ELR (cell line): ENCODE data around the gene NRF1.
"Not testable (repeated sequence)": the region's sequence is repeated elsewhere in the genome, so short reads cannot be mapped to it uniquely, and the experiment has no call there.

Source experiments
- DNase-seq: peaks from one replicate; pipeline ENCODE4 v3.0.0-alpha.2; 2015; ENCODE audit warnings: low read depth

NRF1 gene

DNA sequence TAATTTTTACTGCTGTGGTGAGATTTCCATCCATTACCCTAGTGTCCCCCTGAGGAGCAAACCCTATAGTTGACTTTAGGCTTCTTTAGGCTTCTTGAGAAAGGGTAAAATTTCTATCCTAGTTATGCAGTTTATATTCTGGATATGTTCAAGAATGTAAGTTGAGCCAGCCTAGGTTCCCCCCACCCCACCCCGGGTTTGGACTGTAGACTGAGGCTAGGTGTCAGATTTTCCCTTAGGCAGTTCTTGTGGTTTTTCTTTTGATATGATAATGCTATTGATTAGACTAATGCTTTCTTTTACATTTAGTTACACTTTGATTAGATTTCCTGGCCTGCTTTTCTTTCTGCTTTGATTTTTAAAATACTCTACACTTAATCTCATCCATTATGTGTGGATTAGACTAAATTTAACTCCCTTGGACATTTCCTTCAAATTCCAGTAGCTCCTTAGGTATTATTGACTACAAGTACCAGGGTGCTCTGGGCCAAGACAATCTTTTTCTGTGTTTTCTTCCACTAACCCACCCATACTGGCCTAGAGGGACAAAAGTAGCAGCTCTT, 37.7 kb downstream of the NRF1 start:
- no peak for DNase-seq

- DNase-seq, result peak; percentile 48
These were observed 38.7 kb downstream of the NRF1 start for GRCh38 chr7:129650056-129650758.

DNA sequence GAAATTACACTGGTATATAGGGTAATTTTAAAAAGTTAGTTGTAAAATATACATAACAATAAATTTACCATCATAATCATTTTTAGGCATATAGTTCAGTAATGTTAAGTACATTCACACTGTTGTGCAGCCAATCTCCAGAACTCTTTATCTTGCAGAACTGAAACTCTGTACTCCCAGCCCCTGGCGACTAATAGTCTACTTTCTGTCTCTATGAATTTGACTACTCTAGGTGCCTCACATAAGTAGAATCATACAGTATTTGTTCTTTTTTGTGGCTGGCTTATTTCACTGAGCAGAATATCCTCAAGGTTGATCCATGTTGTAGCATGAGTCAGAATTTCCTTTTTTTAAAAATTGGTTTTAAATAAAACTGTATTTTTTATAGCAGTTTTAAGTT, 41.4 kb downstream of the NRF1 start:
- no peak for DNase-seq

- no peak for DNase-seq
These were observed 44.3 kb downstream of the NRF1 start for GRCh38 chr7:129655811-129656210.

GRCh38 chr7:129657363-129657762, 45.8 kb downstream of the NRF1 start:
- DNase-seq, result peak; percentile 30

DNA sequence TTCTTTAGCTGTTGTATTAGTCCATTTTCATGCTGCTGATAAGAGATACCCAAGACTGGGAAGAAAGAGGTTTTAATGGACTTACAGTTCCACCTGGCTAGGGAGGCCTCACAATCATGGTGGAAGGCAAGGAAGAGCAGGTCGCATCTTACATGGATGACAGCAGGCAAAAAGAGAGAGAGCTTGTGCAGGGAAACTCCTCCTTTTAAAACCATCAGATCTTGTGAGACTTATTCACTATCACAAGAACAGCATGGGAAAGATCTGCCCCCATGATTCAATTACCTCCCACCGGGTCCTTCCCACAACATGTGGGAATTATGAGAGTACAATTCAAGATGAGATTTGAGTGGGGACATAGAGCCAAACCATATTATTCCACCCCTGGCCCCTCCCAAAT, 48.4 kb downstream of the NRF1 start:
- not testable (repeated sequence) for DNase-seq

DNA sequence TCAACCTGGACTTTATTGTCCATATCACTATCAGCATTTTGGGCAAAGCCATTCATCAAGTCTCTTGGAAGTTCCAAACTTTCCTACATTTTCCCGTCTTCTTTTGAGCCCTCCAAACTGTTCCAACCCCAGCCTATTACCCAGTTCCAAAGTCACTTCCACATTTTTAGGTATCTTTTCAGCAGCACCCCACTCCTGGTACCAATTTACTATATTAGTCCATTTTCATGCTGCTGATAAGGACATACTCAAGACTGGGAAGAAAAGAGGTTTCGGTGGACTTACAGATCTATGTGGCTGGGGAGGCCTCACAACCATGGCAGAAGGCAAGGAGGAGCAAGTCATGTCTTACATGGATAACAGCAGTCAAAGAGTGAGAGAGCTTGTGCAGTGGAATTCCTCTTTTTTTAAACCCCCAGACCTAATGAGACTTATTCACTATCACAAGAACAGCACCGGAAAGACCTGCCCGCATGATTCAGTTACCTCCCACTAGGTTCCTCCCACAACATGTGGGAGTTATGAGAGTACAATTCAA, 50.2 kb downstream of the NRF1 start:
- no peak for DNase-seq

DNA sequence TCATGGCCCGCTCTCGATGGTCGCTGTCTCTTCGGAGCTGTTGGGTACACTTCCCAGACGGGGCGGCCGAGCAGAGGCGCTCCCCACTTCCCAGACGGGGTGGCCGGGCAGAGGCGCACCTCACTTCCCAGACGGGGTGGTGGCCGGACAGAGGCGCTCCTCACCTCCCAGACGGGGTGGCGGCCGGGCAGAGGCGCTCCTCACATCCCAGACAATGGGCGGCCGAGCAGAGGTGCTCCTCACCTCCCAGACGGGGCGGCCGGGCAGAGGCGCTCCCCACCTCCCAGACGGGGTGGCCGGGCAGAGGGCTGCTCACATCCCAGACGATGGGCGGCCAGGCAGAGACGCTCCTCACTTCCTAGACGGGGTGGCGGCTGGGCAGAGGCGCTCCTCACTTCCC, 51.7 kb downstream of the NRF1 start:
- not testable (repeated sequence) for DNase-seq

- peak; percentile 82 for DNase-seq
These were observed 52.8 kb downstream of the NRF1 start for GRCh38 chr7:129664029-129665012.

DNA sequence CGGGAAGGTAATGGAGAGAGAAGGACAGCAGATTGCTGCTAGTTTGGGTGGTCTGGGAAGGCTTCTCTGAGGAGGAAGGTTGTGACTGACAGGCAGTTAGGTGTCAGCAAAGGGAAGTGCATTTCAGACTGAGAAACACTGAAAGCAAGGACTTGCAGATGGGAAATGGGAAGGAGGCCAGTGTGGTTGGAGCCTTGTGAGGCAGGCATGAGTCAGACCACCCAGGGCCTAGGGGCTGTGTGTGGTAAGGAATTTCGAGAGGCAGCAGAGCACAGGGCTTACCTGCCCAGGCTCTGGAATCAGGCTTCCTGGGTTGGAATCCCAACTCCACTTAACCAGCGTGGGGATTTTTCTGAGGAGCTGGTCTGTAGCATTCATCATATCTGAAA, 53.5 kb downstream of the NRF1 start:
- peak; percentile 95 for DNase-seq

DNA sequence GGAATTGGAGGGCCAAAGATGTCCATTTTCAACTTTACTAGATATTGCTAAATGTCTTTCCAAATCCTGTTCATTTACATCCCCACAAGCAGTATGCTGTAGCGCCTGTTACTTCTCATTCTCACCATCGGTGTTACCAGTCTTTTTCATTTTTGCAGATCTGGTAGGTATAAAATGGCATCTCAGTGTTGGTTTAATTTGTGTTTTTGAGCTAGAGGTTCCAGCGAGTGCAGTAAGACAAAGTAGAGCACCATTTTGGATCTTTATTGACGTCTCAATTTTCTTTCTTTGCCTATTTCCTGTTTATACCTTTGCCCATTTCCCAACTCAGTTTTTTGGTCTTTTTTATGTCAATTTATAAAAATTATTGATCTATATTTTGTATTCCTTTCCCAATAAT, 55.6 kb downstream of the NRF1 start:
- no peak for DNase-seq

- no peak for DNase-seq
These were observed 56.0 kb downstream of the NRF1 start for GRCh38 chr7:129667551-129667950.

DNA sequence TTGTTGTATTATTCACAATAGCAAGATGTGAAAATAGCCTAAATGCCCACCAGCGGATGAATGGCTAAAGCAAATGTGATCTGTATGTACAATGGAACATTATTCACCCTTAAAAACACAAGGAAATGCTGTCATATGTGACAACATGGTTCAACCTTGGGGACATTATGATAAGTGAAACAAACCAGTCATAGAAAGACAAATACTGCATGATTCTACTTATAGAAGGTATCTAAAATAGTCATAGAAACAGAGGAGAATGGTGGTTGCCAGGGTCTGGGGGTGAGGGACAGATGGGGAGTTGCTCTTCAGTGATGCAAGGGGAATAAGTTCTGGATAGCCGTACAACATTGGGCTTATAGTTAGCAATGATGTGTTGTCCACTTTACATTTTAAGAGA, 58.4 kb downstream of the NRF1 start:
- DNase-seq, result no peak

GRCh38 chr7:129670656-129671055, 59.1 kb downstream of the NRF1 start:
- DNase-seq, result no peak

- DNase-seq, result no peak
These were observed 59.7 kb downstream of the NRF1 start for GRCh38 chr7:129671266-129671665.

DNA sequence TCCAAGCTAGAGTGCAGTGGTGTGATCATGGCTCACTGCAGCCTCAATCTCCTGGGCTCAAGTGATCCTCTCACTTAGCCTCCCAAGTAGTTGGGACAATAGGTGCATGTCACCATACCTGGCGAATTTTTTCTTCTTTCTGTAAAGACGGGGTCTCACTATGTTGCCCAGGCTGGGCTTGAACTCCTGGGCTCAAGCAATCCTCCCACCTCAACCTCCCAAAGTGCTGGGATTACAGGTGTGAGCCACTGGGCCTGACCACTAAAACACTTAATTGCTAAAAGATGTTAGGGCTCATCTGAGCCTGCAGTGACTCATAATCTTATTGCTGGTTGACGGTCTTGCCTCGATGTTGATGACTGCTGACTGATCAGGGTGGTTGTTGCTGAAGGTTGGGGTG, 63.0 kb downstream of the NRF1 start:
- not testable (repeated sequence) for DNase-seq

DNA sequence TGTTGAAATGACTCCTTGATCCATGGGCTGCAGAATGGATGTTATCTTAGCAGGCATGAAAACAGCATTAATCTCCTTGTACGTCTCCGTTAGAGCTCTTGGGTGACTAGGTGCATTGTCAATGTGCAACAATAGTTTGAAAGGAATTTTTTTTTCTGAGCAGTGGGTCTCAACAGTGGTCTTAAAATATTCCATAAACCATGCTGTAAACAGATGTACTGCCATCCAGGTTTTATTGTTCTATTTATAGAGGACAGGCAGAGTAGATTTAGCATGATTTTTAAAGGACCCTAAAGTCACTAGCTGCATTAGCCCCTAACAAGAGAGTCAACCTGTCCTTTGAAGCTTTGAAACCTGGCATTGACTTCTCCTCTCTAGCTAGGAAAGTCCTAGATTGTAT, 64.0 kb downstream of the NRF1 start:
- DNase-seq, result no peak

DNA sequence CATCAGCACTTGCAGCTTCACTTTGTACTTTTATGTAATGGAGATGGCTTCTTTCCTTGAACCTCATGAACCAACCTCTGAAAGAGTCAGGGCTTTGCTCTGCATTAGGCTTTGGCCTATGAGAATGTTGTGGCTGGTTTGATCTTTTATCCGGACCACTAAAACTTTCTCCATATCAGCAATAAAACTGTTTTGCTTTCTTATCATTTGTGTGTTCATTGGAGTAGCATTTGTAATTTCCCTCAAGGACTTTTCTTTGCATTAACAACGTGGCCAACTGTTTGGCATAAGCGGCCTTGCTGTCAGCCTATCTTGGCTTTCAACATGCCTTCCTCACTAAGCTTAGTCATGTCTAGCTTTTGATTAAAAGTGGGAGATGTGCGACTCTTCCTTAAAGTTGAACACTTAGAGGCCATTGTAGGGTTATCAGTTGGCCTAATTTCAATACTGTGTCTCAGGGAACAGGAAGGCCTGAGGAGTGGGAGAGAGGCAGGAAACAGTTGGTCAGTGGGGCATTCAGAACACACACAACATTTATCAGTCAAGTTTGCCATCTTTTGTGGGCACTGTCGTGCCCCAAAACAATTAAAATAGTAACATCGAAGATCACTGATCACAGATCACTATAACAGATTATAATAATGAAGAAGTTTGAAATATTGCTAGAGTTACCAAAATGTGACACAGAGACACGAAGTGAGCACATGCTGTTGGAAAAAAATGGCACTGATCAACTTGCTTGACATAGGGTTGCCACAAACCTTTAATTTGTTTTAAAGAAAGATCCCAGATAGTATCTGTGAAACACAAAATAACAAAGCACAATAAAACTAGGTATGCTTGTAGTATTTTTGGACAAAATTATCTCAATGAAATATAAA, 64.7 kb downstream of the NRF1 start:
- DNase-seq, result no peak

GRCh38 chr7:129677796-129678195, 66.3 kb downstream of the NRF1 start:
- no peak for DNase-seq

DNA sequence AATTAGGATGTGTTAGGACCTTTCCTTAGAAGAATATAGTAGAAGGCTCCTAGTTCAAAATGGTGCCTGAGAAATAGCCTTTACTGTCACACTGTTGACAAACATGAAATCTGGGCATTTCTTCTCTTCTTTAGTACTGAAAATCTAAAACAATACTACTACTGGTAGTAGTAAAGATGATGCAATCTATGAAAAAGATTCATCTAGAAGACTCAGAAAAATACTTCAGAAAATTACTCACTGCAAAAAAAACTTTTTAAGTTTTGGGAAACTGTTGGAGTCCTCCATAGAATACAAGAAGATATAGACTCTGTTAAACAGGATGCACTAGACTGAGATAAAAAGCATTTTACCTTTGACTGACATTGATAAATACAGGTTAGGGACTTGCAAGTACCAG, 67.1 kb downstream of the NRF1 start:
- DNase-seq, result no peak

- DNase-seq, result no peak
These were observed 68.9 kb downstream of the NRF1 start for GRCh38 chr7:129680400-129680799.

DNA sequence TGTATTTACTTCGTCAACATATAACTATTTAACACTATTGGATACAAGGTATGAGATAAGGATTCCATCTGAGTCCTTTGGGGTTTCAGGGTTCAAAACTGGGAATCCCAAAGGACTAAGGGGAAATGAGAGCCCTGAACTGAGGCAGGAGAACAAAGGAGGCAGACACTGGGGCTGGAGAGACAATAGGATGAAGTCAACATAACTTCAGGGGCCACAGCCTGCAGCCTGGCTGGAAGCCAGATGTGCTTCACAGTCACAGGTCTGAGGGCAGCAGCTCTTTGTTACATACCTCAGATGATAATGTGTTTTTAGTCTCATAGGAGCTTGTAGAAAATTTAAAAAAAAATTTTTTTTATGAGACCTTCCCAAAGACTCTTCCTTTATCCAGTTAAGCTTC, 73.3 kb downstream of the NRF1 start:
- no peak for DNase-seq
